NT2/D1 (cell line): Measurements from ENCODE around the gene GADL1.

Source experiments
- SUZ12 ChIP-seq: IDR thresholded peaks from 2 replicates; pipeline ENCODE4 v1.6.1; 2011; ENCODE audit not compliant: insufficient read length, insufficient read depth; ENCODE audit errors: extremely low read depth
- YY1 ChIP-seq: IDR thresholded peaks from 2 replicates; pipeline ENCODE4 v1.6.1; 2011; ENCODE audit not compliant: insufficient read length, insufficient read depth
- ZNF274 ChIP-seq: IDR thresholded peaks from 2 replicates; pipeline ENCODE4 v1.6.1; 2011; ENCODE audit warnings: mild to moderate bottlenecking, low read depth, low read length

DNA sequence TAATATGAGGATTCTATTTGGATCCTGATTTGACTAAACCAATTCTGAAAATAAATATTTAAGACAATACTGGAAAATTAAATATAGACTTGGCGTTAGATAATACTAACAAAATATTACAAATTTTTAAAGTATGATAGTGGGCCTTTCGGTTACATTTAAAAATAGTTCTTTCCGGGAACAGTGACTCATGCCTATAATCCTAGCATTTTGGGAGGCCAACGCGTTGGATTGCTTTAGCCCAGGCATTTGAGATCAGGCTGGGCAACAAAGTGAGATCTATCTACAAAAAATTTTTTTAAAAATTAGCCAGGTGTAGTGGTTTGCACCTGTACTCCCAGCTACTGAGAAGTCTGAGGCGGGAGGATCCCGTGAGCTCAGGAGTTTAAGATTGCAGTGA is 30.3 kb upstream of the GADL1 start:
- TF ChIP-seq YY1 (no peak), SUZ12 (no peak), ZNF274 (no peak)
